Measurements from ENCODE around the gene DNAJA4.

DNAJA4 gene

DNA sequence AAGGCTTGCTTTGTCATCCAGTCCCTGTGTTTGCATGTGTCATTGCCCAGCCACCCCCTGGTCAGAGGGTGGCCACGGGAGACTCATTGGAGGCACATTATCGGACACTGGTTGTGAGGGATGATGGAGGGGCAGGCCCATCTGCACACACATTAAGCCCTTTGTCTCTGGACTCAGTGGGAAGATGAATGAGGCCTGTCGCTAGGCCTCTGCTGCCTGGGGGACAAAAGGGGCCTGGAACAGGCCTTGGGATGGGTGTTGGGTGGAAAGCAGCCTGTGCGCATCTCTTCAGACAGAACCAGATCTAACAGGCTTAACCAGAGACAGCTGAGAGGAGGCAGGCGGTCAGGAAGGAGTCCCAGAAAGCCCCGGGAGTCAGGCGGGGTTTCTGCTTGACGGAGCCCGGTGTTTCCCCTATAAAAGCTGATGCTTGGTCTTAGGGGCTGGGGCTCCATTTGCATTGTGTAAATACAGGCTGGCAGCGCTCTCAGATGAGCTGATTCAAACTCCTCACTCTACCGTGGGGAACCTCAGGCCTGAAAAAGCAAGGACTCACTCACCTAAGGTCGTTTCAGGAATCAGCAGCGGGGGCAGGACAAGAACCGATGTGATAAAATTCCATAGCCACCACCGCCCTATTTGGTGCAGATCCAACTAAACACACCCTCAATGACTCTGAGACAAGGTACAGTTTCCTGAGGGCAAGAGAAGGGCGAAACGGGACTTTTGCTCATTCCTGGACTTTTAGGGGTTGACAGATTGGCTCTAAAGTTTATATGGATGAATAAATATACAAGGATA, 52.1 kb downstream of the DNAJA4 start:
- H3K4ac ChIP-seq (ENCODE audit: low read length) = no peak overlapping the region
- H3K4me3 ChIP-seq (ENCODE audit: low read length in 2 of 2) = no peak overlapping the region
- peak overlapping the region; percentile 56 for H3K9ac ChIP-seq (ENCODE audit: low read depth, low read length, poor library complexity)
- peak overlapping the region; percentile 77 for H4K91ac ChIP-seq (ENCODE audit: low read depth, low read length, poor library complexity)
- peak overlapping the region; percentile 57 for H3K27ac ChIP-seq (replicated peaks; ENCODE audit: low read length)
- H3K18ac ChIP-seq (ENCODE audit: low read length) = peak overlapping the region; percentile 94
- H3K4me2 ChIP-seq (ENCODE audit: insufficient read depth, low read length, poor library complexity, severe bottlenecking) = no peak overlapping the region
- H3K4me1 ChIP-seq (ENCODE audit: control insufficient read depth in 2 of 2, insufficient read depth in 1 of 2, low read depth in 1 of 2, low read length in 2 of 2) = peaks cover 26 to 37% of the 10 kb centered on the region in 2 donors
- DNase-seq (ENCODE audit: low spot score) = no peak
- no peak overlapping the region for H2BK12ac ChIP-seq (ENCODE audit: low read length)
- peak overlapping the region; percentile 31 for H2BK15ac ChIP-seq (ENCODE audit: low read length)
- no peaks in the 10 kb centered on the region for H3K27me3 ChIP-seq (ENCODE audit: control insufficient read depth in 3 of 3, insufficient read depth in 3 of 3, low read depth in 1 of 3, low read length in 3 of 3)
- H3K23ac ChIP-seq (ENCODE audit: low read depth, low read length, poor library complexity) = no peak overlapping the region
- H4K8ac ChIP-seq (ENCODE audit: low read depth, low read length) = peak overlapping the region; percentile 68
- H2AFZ ChIP-seq (ENCODE audit: low read length) = peak overlapping the region; percentile 91
- no peaks in the 10 kb centered on the region for H3K9me3 ChIP-seq (replicated peaks in 1 of 2; ENCODE audit: control insufficient read depth in 2 of 2, insufficient read depth in 1 of 2, low read depth in 1 of 2, low read length in 2 of 2)
- peak overlapping the region; percentile 17 for H2BK5ac ChIP-seq (ENCODE audit: low read length)
- H2BK120ac ChIP-seq (ENCODE audit: low read depth, low read length) = no peak overlapping the region
- WGBS, 2 donors (ENCODE audit: extremely low coverage in 2 of 2, insufficient read length in 2 of 2, insufficient replicate concordance in 1 of 2) = no CpG with 5 or more reads among the region's 17 CpGs
- no peak overlapping the region for H3K14ac ChIP-seq (ENCODE audit: low read length)
- no peaks in the 10 kb centered on the region for H3K79me1 ChIP-seq (ENCODE audit: low read depth, low read length)
- H2AK5ac ChIP-seq (ENCODE audit: low read depth, low read length) = no peak overlapping the region
- no peaks in the 10 kb centered on the region for H3K36me3 ChIP-seq (replicated peaks in 1 of 2; ENCODE audit: control insufficient read depth in 2 of 2, insufficient read depth in 2 of 2, low read length in 2 of 2)

DNA sequence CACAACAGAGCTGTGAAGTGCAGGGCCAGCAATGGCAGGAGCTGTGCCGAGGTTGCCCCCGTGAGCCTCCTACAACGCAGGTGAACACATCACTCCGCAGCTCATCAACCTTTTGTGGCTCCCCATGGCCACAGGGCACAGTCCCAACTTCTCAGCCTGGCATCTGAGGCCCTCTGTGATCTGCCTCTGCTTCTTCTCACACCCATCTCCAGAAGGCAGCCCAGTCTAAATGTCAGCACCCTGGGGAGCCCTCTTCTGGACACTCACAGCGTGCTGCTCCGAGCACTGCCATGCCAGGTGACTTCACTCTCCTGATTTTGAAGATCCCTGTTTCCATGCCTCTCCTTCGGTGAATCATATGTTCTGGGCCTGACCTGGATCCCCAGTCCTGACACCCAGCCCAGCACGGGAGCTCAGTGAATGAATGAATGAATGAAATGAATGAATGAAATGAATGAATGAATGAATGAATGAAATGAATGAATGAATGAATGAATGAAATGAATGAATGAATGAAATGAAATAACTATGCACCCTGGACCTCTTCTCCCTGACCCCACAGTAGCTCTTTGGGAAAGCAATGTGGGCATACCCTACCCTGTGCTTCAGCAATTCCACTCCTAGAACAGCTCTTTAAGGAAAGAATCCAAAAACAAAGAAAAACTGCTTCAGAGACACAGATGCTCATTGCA, 52.9 kb downstream of the DNAJA4 start:
- H3K79me1 ChIP-seq (ENCODE audit: low read depth, low read length) = no peaks in the 10 kb centered on the region
- no peak overlapping the region for H3K4me3 ChIP-seq (ENCODE audit: low read length in 2 of 2)
- H3K4me1 ChIP-seq (ENCODE audit: control insufficient read depth in 2 of 2, insufficient read depth in 1 of 2, low read depth in 1 of 2, low read length in 2 of 2) = peaks cover 31 to 43% of the 10 kb centered on the region in 2 donors
- no peaks in the 10 kb centered on the region for H3K27me3 ChIP-seq (ENCODE audit: control insufficient read depth in 3 of 3, insufficient read depth in 3 of 3, low read depth in 1 of 3, low read length in 3 of 3)
- H3K9me3 ChIP-seq (replicated peaks in 1 of 2; ENCODE audit: control insufficient read depth in 2 of 2, insufficient read depth in 1 of 2, low read depth in 1 of 2, low read length in 2 of 2) = no peaks in the 10 kb centered on the region
- H3K9ac ChIP-seq (ENCODE audit: low read depth, low read length, poor library complexity) = no peak overlapping the region
- H3K27ac ChIP-seq (replicated peaks; ENCODE audit: low read length) = no peak overlapping the region
- no peak overlapping the region for H2BK120ac ChIP-seq (ENCODE audit: low read depth, low read length)
- H3K4me2 ChIP-seq (ENCODE audit: insufficient read depth, low read length, poor library complexity, severe bottlenecking) = no peak overlapping the region
- H3K4ac ChIP-seq (ENCODE audit: low read length) = peak overlapping the region; percentile 53
- WGBS, 2 donors (ENCODE audit: extremely low coverage in 2 of 2, insufficient read length in 2 of 2, insufficient replicate concordance in 1 of 2) = no CpG with 5 or more reads among the region's 8 CpGs
- H3K23ac ChIP-seq (ENCODE audit: low read depth, low read length, poor library complexity) = no peak overlapping the region
- H2AK5ac ChIP-seq (ENCODE audit: low read depth, low read length) = no peak overlapping the region
- no peak overlapping the region for H4K8ac ChIP-seq (ENCODE audit: low read depth, low read length)
- H3K36me3 ChIP-seq (replicated peaks in 1 of 2; ENCODE audit: control insufficient read depth in 2 of 2, insufficient read depth in 2 of 2, low read length in 2 of 2) = no peaks in the 10 kb centered on the region
- peak overlapping the region; percentile 31 for H2BK15ac ChIP-seq (ENCODE audit: low read length)
- H2BK5ac ChIP-seq (ENCODE audit: low read length) = peak overlapping the region; percentile 17
- H4K91ac ChIP-seq (ENCODE audit: low read depth, low read length, poor library complexity) = no peak overlapping the region
- H3K14ac ChIP-seq (ENCODE audit: low read length) = no peak overlapping the region
- H2BK12ac ChIP-seq (ENCODE audit: low read length) = peak overlapping the region; percentile 70
- DNase-seq (ENCODE audit: low spot score) = no peak
- peak overlapping the region; percentile 73 for H3K18ac ChIP-seq (ENCODE audit: low read length)
- peak overlapping the region; percentile 91 for H2AFZ ChIP-seq (ENCODE audit: low read length)

DNA sequence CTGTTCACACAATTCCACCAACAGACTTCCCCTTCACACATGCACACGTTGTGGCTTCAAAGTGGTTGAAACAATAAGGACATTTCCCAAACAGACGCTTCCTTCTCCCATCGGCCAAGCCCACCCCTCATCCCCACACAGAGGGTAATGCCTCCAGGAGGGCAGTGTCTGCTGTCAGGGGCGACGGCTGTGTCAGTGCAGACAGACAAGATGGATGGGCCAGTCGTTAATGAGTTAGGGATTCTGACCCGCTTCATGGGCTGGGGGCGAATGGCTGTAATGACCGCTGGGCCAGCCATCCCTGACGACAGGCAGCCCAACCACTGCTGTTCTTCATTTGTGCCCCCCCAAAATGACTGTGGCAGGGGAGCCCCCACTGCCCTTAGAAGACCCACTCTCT, 55.2 kb downstream of the DNAJA4 start:
- H3K36me3 ChIP-seq (replicated peaks in 1 of 2; ENCODE audit: control insufficient read depth in 2 of 2, insufficient read depth in 2 of 2, low read length in 2 of 2) = no peaks in the 10 kb centered on the region
- no peak overlapping the region for H3K27ac ChIP-seq (replicated peaks; ENCODE audit: low read length)
- no peak overlapping the region for H3K4me2 ChIP-seq (ENCODE audit: insufficient read depth, low read length, poor library complexity, severe bottlenecking)
- no peak overlapping the region for H4K8ac ChIP-seq (ENCODE audit: low read depth, low read length)
- no peak for DNase-seq (ENCODE audit: low spot score)
- no peak overlapping the region for H3K23ac ChIP-seq (ENCODE audit: low read depth, low read length, poor library complexity)
- no peak overlapping the region for H3K14ac ChIP-seq (ENCODE audit: low read length)
- peak overlapping the region; percentile 44 for H3K18ac ChIP-seq (ENCODE audit: low read length)
- no peak overlapping the region for H2BK5ac ChIP-seq (ENCODE audit: low read length)
- H2AFZ ChIP-seq (ENCODE audit: low read length) = no peak overlapping the region
- H3K9ac ChIP-seq (ENCODE audit: low read depth, low read length, poor library complexity) = no peak overlapping the region
- H2AK5ac ChIP-seq (ENCODE audit: low read depth, low read length) = peak overlapping the region; percentile 64
- H3K27me3 ChIP-seq (ENCODE audit: control insufficient read depth in 3 of 3, insufficient read depth in 3 of 3, low read depth in 1 of 3, low read length in 3 of 3) = no peaks in the 10 kb centered on the region
- no peak overlapping the region for H3K4ac ChIP-seq (ENCODE audit: low read length)
- H2BK12ac ChIP-seq (ENCODE audit: low read length) = no peak overlapping the region
- H2BK120ac ChIP-seq (ENCODE audit: low read depth, low read length) = peak overlapping the region; percentile 32
- H2BK15ac ChIP-seq (ENCODE audit: low read length) = no peak overlapping the region
- no peaks in the 10 kb centered on the region for H3K9me3 ChIP-seq (replicated peaks in 1 of 2; ENCODE audit: control insufficient read depth in 2 of 2, insufficient read depth in 1 of 2, low read depth in 1 of 2, low read length in 2 of 2)
- H3K4me1 ChIP-seq (ENCODE audit: control insufficient read depth in 2 of 2, insufficient read depth in 1 of 2, low read depth in 1 of 2, low read length in 2 of 2) = peaks cover 39 to 50% of the 10 kb centered on the region in 2 donors
- H3K4me3 ChIP-seq (ENCODE audit: low read length in 2 of 2) = no peak overlapping the region
- H4K91ac ChIP-seq (ENCODE audit: low read depth, low read length, poor library complexity) = no peak overlapping the region
- no peaks in the 10 kb centered on the region for H3K79me1 ChIP-seq (ENCODE audit: low read depth, low read length)
- WGBS, 2 donors (ENCODE audit: extremely low coverage in 2 of 2, insufficient read length in 2 of 2, insufficient replicate concordance in 1 of 2) = no CpG with 5 or more reads among the region's 10 CpGs

DNA sequence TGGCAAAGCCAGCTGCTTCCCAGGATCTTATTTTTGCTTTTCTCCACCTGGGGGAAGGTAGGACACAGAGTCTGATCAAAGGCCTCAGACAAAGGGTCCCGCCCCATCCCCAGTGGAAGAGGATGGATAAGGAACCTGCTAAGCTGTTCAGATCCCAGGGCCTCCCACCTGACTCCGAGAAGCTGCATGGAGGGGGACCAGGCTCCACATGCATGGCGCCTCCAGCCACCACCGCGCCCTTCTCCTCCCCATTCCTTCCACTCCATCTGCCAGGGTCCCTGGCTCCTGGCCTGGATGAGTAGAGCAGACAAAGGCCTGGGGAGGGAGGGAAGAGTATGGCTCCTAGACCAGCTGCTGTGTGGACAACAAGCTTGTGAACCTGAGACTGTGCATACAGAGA, 55.8 kb downstream of the DNAJA4 start:
- no peak overlapping the region for H3K23ac ChIP-seq (ENCODE audit: low read depth, low read length, poor library complexity)
- no peak overlapping the region for H3K27ac ChIP-seq (replicated peaks; ENCODE audit: low read length)
- H4K8ac ChIP-seq (ENCODE audit: low read depth, low read length) = no peak overlapping the region
- H3K4ac ChIP-seq (ENCODE audit: low read length) = no peak overlapping the region
- H3K36me3 ChIP-seq (replicated peaks in 1 of 2; ENCODE audit: control insufficient read depth in 2 of 2, insufficient read depth in 2 of 2, low read length in 2 of 2) = no peaks in the 10 kb centered on the region
- no CpG with 5 or more reads among the region's 5 CpGs for WGBS, 2 donors (ENCODE audit: extremely low coverage in 2 of 2, insufficient read length in 2 of 2, insufficient replicate concordance in 1 of 2)
- peak overlapping the region; percentile 32 for H2BK120ac ChIP-seq (ENCODE audit: low read depth, low read length)
- no peak for DNase-seq (ENCODE audit: low spot score)
- peak overlapping the region; percentile 30 for H2BK12ac ChIP-seq (ENCODE audit: low read length)
- no peak overlapping the region for H3K4me2 ChIP-seq (ENCODE audit: insufficient read depth, low read length, poor library complexity, severe bottlenecking)
- H3K9me3 ChIP-seq (replicated peaks in 1 of 2; ENCODE audit: control insufficient read depth in 2 of 2, insufficient read depth in 1 of 2, low read depth in 1 of 2, low read length in 2 of 2) = no peaks in the 10 kb centered on the region
- peak overlapping the region; percentile 64 for H2AK5ac ChIP-seq (ENCODE audit: low read depth, low read length)
- H4K91ac ChIP-seq (ENCODE audit: low read depth, low read length, poor library complexity) = no peak overlapping the region
- H3K9ac ChIP-seq (ENCODE audit: low read depth, low read length, poor library complexity) = no peak overlapping the region
- H3K4me1 ChIP-seq (ENCODE audit: control insufficient read depth in 2 of 2, insufficient read depth in 1 of 2, low read depth in 1 of 2, low read length in 2 of 2) = peaks cover 45 to 56% of the 10 kb centered on the region in 2 donors
- H3K4me3 ChIP-seq (ENCODE audit: low read length in 2 of 2) = no peak overlapping the region
- H2BK5ac ChIP-seq (ENCODE audit: low read length) = no peak overlapping the region
- no peak overlapping the region for H2BK15ac ChIP-seq (ENCODE audit: low read length)
- no peaks in the 10 kb centered on the region for H3K79me1 ChIP-seq (ENCODE audit: low read depth, low read length)
- H2AFZ ChIP-seq (ENCODE audit: low read length) = no peak overlapping the region
- H3K18ac ChIP-seq (ENCODE audit: low read length) = peak overlapping the region; percentile 5
- H3K14ac ChIP-seq (ENCODE audit: low read length) = no peak overlapping the region
- no peaks in the 10 kb centered on the region for H3K27me3 ChIP-seq (ENCODE audit: control insufficient read depth in 3 of 3, insufficient read depth in 3 of 3, low read depth in 1 of 3, low read length in 3 of 3)

All from neuronal stem cell (in vitro differentiated cells).